Spleen (tissue), 11 donors: ENCODE data around the gene BEND7. TPM values are rescaled to one million over a fixed set of nuclear protein-coding genes. Genes with fewer than 3 reads are reported as not detected.

Experiments used
- DNase-seq: peaks from one replicate; pipeline ENCODE4 v3.0.0-alpha.2; 2020
- H3K27ac ChIP-seq, 8 donors: fragments of 200-600 bp; sonication (generic) in 7 of 8; 1 replicate in 4 of 8; 2 replicates in 4 of 8; pipeline versions ENCODE4 v1.5.0 to v1.8.0; 2016 to 2021; ENCODE audit warnings: inconsistent platforms in 4 of 8, mild to moderate bottlenecking in 4 of 8, moderate library complexity in 1 of 8
- H3K27me3 ChIP-seq, 7 donors: fragments of 200-600 bp; sonication (generic) in 6 of 7; replicated peaks in 1 of 7; 1 replicate in 4 of 7; 2 replicates in 3 of 7; pipeline versions ENCODE4 v1.5.0 to v1.8.0; 2016 to 2021; ENCODE audit warnings: inconsistent platforms in 3 of 7, mild to moderate bottlenecking in 1 of 7
- H3K36me3 ChIP-seq, 6 donors: fragments of 200-600 bp; sonication (generic) in 5 of 6; 1 replicate in 4 of 6; 2 replicates in 2 of 6; pipeline versions ENCODE4 v1.5.0 to v1.8.0; 2016 to 2021; ENCODE audit warnings: inconsistent platforms in 2 of 6
- H3K4me1 ChIP-seq, 6 donors: fragments of 200-600 bp; sonication (generic) in 5 of 6; 1 replicate in 3 of 6; 2 replicates in 3 of 6; pipeline versions ENCODE4 v1.5.0 to v1.8.0; 2016 to 2021; ENCODE audit warnings: inconsistent platforms in 3 of 6
- H3K4me3 ChIP-seq, 8 donors: fragments of 200-600 bp; sonication (generic) in 7 of 8; 1 replicate in 4 of 8; 2 replicates in 4 of 8; pipeline versions ENCODE4 v1.5.0 to v1.8.0; 2016 to 2021; ENCODE audit warnings: inconsistent platforms in 4 of 8, mild to moderate bottlenecking in 4 of 8, moderate library complexity in 2 of 8
- H3K9me3 ChIP-seq, 8 donors: fragments of 200-600 bp; sonication (generic) in 7 of 8; 1 replicate in 4 of 8; 2 replicates in 4 of 8; pipeline versions ENCODE4 v1.5.0 to v1.8.0; 2016 to 2021; ENCODE audit warnings: inconsistent platforms in 4 of 8
- POLR2A ChIP-seq, 3 donors: fragments of 450-650 bp; IDR thresholded peaks; one replicate each; pipeline ENCODE4 v1.5.1; 2017; ENCODE audit warnings: antibody characterized with exemption in 3 of 3, mild to moderate bottlenecking in 1 of 3
- POLR2AphosphoS5 ChIP-seq, 3 donors: sonication (generic); formaldehyde crosslinking; IDR thresholded peaks; one replicate each; pipeline ENCODE4 v1.5.1; 2017; ENCODE audit warnings: antibody characterized with exemption in 3 of 3
- WGBS, 5 donors: extraction: QIAGEN DNeasy Blood & Tissue Kit in 3 of 5; methylation state at CpG; one replicate each; pipeline versions ENCODE4 v1.1.5 to v1.1.7; 2013 to 2018; 5-methylcytosine and 5-hydroxymethylcytosine counted together
- intact Hi-C: fragments of 100-400 bp; cut with DNase I; formaldehyde crosslinking; loops from one replicate; pipeline ENCODE4 v1.15.0; 2023; ENCODE audit warnings: low total_unique reads
- polyA plus RNA-seq, 3 donors: library from polyadenylated mRNA; stranded (reverse); fragments of 200-250 nt; gene quantifications; one replicate each; pipeline ENCODE4 v1.2.1, GENCODE V29; 2013
- total RNA-seq, 7 donors: library from RNA; depleted of rRNA in 3 of 7; stranded (reverse); fragments of >200 nt in 3 of 7; fragmentation: NEBNext Ultra II Directional in 4 of 7; extraction: Animal tissue kit (Norgen Biotek cat#: 25700) in 4 of 7; gene quantifications; one replicate each; pipeline versions ENCODE4 v1.1.0 to v1.2.1, GENCODE V29; 2016 to 2021
- TF ChIP-seq, protein P1 (sequence below), 11 experiments: fragments of 200-600 bp in 7 of 11; fragments of 450-650 bp in 4 of 11; sonication (generic) in 4 of 11; IDR thresholded peaks in 8 of 11; conservative IDR thresholded peaks in 3 of 11; 1 replicate in 7 of 11; 2 replicates in 4 of 11; pipeline versions ENCODE4 v1.4.0 to v1.8.0; 2016 to 2021; ENCODE audit warnings: antibody characterized with exemption in 11 of 11, inconsistent platforms in 4 of 11, mild to moderate bottlenecking in 1 of 11
- donor health status: healthy with polysubstance abuse.
- donor health status: DM: no; HTN: no; CAD: no; lungs with moderate emphysema.
- donor health status: DM: no; HTN: no; CAD: no.
- donor health status: Bipolar disorder and iron deficiency.
- donor health status: healthy.
- donor health status: DM: no; HTN: no; CAD: no.
- donor health status: DM: yes; HTN: yes; CAD: no.

BEND7 gene
- total and polyA plus RNA-seq, 10 donors, result 0.93 to 20.2 (median 10.6) TPM

DNA sequence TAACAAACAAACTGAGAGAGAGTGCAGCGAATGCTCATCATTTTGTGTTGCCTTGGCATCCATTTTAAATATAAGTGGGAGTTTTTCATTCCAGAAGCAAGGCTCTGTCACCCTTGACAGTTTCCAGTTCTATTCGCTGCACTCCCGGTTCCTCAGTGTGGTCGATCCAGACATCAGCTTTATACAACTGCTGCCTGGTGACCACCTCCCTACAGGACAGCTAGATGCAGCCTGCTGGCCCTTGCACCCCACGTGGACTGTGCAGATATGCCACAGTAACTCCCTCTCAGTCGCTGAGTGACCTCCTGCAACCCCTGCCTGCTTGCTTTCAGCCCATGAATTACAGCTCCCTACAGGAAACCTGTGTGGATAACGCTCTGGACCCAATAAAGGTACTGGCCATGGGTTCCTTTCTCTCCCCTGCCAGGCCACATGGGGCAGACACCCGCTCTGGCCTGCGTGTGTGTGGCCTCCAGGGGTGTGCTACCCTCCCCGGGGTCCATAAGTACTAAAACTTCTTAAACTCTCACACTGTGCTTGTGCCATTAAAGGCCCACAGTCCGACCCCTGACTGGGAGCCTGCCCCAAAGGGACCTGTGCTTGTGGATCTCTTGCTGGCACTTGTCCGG lies 23.6 kb downstream of the BEND7 start:
- no peaks in the 10 kb centered on the region for H3K27me3 ChIP-seq
- WGBS, 5 donors, result 74 to 89% (median 83%) methylated on average over 10 to 12 of the region's 12 CpGs
- peaks cover 0 to 9% (median 0%) of the 10 kb centered on the region in 6 donors for H3K4me1 ChIP-seq
- no peaks in the 10 kb centered on the region for H3K36me3 ChIP-seq
- H3K27ac ChIP-seq, result no peak overlapping the region
- no peak overlapping the region for H3K4me3 ChIP-seq
- intact Hi-C loops, result no loop called here
- TF ChIP-seq POLR2A (IDR thresholded peaks at IDR 0.05) (no peak), POLR2AphosphoS5 (IDR thresholded peaks at IDR 0.05) (no peak)
- TF ChIP-seq, protein P1, sequence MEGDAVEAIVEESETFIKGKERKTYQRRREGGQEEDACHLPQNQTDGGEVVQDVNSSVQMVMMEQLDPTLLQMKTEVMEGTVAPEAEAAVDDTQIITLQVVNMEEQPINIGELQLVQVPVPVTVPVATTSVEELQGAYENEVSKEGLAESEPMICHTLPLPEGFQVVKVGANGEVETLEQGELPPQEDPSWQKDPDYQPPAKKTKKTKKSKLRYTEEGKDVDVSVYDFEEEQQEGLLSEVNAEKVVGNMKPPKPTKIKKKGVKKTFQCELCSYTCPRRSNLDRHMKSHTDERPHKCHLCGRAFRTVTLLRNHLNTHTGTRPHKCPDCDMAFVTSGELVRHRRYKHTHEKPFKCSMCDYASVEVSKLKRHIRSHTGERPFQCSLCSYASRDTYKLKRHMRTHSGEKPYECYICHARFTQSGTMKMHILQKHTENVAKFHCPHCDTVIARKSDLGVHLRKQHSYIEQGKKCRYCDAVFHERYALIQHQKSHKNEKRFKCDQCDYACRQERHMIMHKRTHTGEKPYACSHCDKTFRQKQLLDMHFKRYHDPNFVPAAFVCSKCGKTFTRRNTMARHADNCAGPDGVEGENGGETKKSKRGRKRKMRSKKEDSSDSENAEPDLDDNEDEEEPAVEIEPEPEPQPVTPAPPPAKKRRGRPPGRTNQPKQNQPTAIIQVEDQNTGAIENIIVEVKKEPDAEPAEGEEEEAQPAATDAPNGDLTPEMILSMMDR (IDR thresholded peaks at IDR 0.05 in 8 of 11, conservative IDR thresholded peaks at IDR 0.05 in 3 of 11), result no peak
- no peak for DNase-seq
- H3K9me3 ChIP-seq, result no peaks in the 10 kb centered on the region

DNA sequence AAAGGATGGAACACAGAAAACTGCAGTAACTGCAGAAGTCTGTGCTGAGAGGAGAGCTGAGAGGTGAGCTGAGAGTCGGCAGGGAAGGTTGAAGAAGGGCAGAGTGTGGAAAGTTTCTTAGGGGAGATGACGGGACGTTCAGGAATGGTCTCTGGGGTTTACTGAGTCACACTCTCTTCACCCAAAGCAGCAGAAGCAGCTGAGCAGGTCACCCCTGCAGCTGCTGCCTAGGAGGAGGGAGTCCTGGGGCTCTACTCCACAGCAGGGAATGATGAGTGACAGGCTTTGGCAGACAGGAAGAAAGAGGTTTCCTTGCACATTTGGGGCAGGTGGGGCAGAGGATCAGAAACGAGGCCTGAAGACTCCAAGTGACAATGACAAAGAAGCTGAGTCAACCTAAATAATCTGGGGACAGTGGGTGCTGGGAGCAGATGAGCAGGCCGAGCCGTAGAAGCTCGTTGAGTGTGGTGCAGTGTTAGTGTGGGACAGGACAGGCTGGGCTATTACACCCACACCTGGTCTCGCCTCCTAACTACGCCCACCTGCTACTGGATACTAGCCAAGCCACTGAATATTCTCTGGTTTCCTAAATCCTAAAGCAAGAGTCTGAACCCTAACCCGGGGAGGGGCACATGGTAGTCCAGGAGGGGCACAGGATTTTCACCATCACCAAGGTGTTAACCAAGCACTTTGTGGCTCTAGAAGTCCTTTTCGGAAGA lies 24.9 kb downstream of the BEND7 start:
- intact Hi-C loops, result no loop called here
- no peak for DNase-seq
- Histone ChIP-seq H3K27ac (no peak overlapping the region), H3K4me3 (no peak overlapping the region), H3K9me3 (no peaks in the 10 kb centered on the region), H3K36me3 (no peaks in the 10 kb centered on the region), H3K4me1 (peaks cover 0 to 9% (median 0%) of the 10 kb centered on the region in 6 donors), H3K27me3 (no peaks in the 10 kb centered on the region)
- WGBS, 5 donors, result 66 to 75% (median 72%) methylated on average over 11 of the region's 11 CpGs
- TF ChIP-seq, protein P1 (IDR thresholded peaks at IDR 0.05 in 8 of 11, conservative IDR thresholded peaks at IDR 0.05 in 3 of 11), result no peak
- TF ChIP-seq POLR2A (IDR thresholded peaks at IDR 0.05) (no peak), POLR2AphosphoS5 (IDR thresholded peaks at IDR 0.05) (no peak)

DNA sequence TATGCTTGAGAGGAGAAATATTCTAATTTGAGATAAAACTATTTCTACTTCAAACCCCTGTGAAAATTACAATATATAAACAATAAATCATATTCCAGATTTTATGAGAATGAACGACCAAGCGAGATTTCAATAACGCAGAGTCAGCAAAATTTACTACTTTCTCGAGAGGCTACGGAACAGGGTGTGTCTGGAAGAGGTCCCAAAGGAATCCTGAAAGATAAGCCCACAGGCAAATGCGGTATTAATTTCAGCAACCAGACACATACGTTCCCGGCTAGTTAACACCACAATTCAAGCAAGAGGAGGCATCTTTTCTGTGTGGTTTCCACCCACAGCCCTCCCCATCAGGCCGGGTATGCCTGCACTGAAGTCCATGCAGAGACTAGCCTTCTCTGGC lies 26.4 kb downstream of the BEND7 start:
- DNase-seq, result no peak
- WGBS, 5 donors, result 62 to 89% (median 79%) methylated on average over 9 of the region's 9 CpGs
- Histone ChIP-seq H3K9me3 (no peaks in the 10 kb centered on the region), H3K27ac (no peak overlapping the region), H3K4me3 (no peak overlapping the region), H3K36me3 (no peaks in the 10 kb centered on the region), H3K4me1 (peaks cover 0 to 9% (median 0%) of the 10 kb centered on the region in 6 donors), H3K27me3 (no peaks in the 10 kb centered on the region)
- TF ChIP-seq, protein P1 (IDR thresholded peaks at IDR 0.05 in 8 of 11, conservative IDR thresholded peaks at IDR 0.05 in 3 of 11), result no peak
- TF ChIP-seq POLR2A (IDR thresholded peaks at IDR 0.05) (no peak), POLR2AphosphoS5 (IDR thresholded peaks at IDR 0.05) (no peak)
- intact Hi-C loops, result no loop called here

DNA sequence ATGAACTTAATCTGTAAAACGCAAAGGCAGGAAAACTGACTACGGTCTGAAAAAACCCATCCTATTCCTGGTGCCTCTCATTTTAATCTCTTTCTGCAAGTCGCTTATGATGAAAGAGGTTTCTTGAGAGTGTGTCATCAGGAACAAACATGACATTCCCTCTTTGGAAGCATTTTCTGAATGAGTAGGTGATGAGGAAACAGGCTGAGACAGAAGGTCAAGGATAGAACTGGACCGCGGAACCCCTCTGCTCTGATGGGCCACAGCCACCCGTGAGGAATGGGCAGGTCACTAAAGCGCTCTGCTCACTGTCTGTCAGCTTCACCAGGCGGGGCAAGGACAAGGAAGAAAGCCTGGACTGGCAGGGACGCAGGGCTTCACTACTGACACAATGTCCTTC lies 28.6 kb downstream of the BEND7 start:
- 87 to 97% (median 92%) methylated on average over 9 of the region's 9 CpGs for WGBS, 5 donors
- Histone ChIP-seq H3K9me3 (no peaks in the 10 kb centered on the region), H3K4me3 (no peak overlapping the region), H3K27ac (no peak overlapping the region), H3K4me1 (peaks cover 0 to 9% (median 0%) of the 10 kb centered on the region in 6 donors), H3K36me3 (peaks cover 0 to 10% (median 0%) of the 10 kb centered on the region in 6 donors), H3K27me3 (no peaks in the 10 kb centered on the region)
- TF ChIP-seq, protein P1 (IDR thresholded peaks at IDR 0.05 in 8 of 11, conservative IDR thresholded peaks at IDR 0.05 in 3 of 11), result no peak
- TF ChIP-seq POLR2A (IDR thresholded peaks at IDR 0.05) (no peak), POLR2AphosphoS5 (IDR thresholded peaks at IDR 0.05) (no peak)
- intact Hi-C loops, result no loop called here
- no peak for DNase-seq
